Endothelial cell of umbilical vein (primary cell): ENCODE results near the gene MIEN1. TPM values are rescaled to one million over a fixed set of nuclear protein-coding genes. Genes with fewer than 3 reads are reported as not detected.

Source experiments
- BruUV-seq: library from RNA; stranded (reverse); fragments of 400-500 nt; replicated peaks from 2 replicates; lab custom pipeline; 2021; lab: Mats Ljungman, UMichigan
- CTCF ChIA-PET: fragments of 300-600, 350-600 bp; sonication (Branson Sonifier 250); formaldehyde crosslinking; loops from one replicate; lab custom pipeline; 2021; ENCODE audit warnings: antibody characterized with exemption, inconsistent platforms; lab: Charles Lee
- POLR2A ChIA-PET: fragments of 300-600, 350-600 bp; sonication (Branson Sonifier 250); formaldehyde crosslinking; loops from one replicate; lab custom pipeline; 2021; ENCODE audit warnings: antibody characterized with exemption, inconsistent platforms; lab: Charles Lee
- DNase-seq: peaks from one replicate; pipeline ENCODE4 v3.0.0-alpha.2; 2011; ENCODE audit warnings: low read depth, low spot score
- FAIRE-seq: peaks from 2 replicates; lab custom pipeline; 2011; peaks lifted over from hg19 to GRCh38; lab: Jason Lieb, UNC
- H2AFZ ChIP-seq: 2 replicates; pipeline ENCODE4 v1.6.0; 2012; ENCODE audit warnings: low read depth, low read length, control low read depth, inconsistent platforms
- H3K27ac ChIP-seq: 2 replicates; pipeline ENCODE4 v1.5.1; 2011; ENCODE audit warnings: low read depth, mild to moderate bottlenecking, control low read depth, low read length, moderate library complexity; ENCODE audit not compliant: insufficient read depth
- H3K27me3 ChIP-seq, 2 experiments: 2 replicates each; pipeline versions ENCODE4 v1.6.0 to v1.6.1; 2011; ENCODE audit warnings: low read length in 2 of 2, mixed read lengths in 1 of 2; ENCODE audit not compliant: control insufficient read depth in 2 of 2, insufficient read depth in 2 of 2
- H3K36me3 ChIP-seq, 2 experiments: 2 replicates in 1 of 2; 3 replicates in 1 of 2; pipeline ENCODE4 v1.5.1; 2011; ENCODE audit warnings: low read length in 2 of 2, mild to moderate bottlenecking in 1 of 2, moderate library complexity in 1 of 2; ENCODE audit not compliant: control insufficient read depth in 2 of 2, insufficient read depth in 2 of 2; ENCODE audit errors: extremely low read depth in 1 of 2
- H3K4me1 ChIP-seq: 3 replicates; pipeline ENCODE4 v1.5.1; 2011; ENCODE audit warnings: mild to moderate bottlenecking, low read length; ENCODE audit not compliant: control insufficient read depth, insufficient read depth; ENCODE audit errors: extremely low read depth
- H3K4me2 ChIP-seq: 2 replicates; pipeline ENCODE4 v1.6.1; 2011; ENCODE audit warnings: low read length, control low read depth, mixed read lengths; ENCODE audit not compliant: insufficient read depth
- H3K4me3 ChIP-seq, 3 experiments: fragments of 200-600 bp in 1 of 3; sonication (generic), shearing (Covaris generic) in 1 of 3; replicated peaks in 1 of 3; 2 replicates each; pipeline ENCODE4 v1.5.1; 2011 to 2016; ENCODE audit warnings: control low read depth in 3 of 3, low read length in 3 of 3, mild to moderate bottlenecking in 2 of 3, inconsistent platforms in 1 of 3, low read depth in 1 of 3, moderate library complexity in 1 of 3; ENCODE audit not compliant: insufficient read depth in 1 of 3
- H3K79me2 ChIP-seq: 2 replicates; pipeline ENCODE4 v1.6.0; 2012; ENCODE audit warnings: low read length, inconsistent platforms; ENCODE audit not compliant: control insufficient read depth, insufficient read depth
- H3K9ac ChIP-seq: replicated peaks from 2 replicates; pipeline ENCODE3; 2011; ENCODE audit warnings: low read length, control low read depth; ENCODE audit not compliant: insufficient read depth; ENCODE audit errors: extremely low read depth
- H3K9me1 ChIP-seq: replicated peaks from 3 replicates; pipeline ENCODE4 v1.6.0; 2011; ENCODE audit warnings: mild to moderate bottlenecking, low read length; ENCODE audit not compliant: control insufficient read depth, insufficient read depth; ENCODE audit errors: extremely low read depth
- H3K9me3 ChIP-seq: replicated peaks from 2 replicates; pipeline ENCODE4 v1.5.1; 2012; ENCODE audit warnings: low read length, inconsistent platforms; ENCODE audit not compliant: control insufficient read depth, insufficient read depth
- H4K20me1 ChIP-seq: replicated peaks from 2 replicates; pipeline ENCODE3; 2011; ENCODE audit warnings: mild to moderate bottlenecking, low read length; ENCODE audit not compliant: control insufficient read depth, insufficient read depth; ENCODE audit errors: extremely low read depth
- EZH2 ChIP-seq: IDR thresholded peaks from 2 replicates; pipeline ENCODE4 v1.6.1; 2012; ENCODE audit warnings: borderline replicate concordance, low read depth, mild to moderate bottlenecking, moderate library complexity, low read length, inconsistent platforms; ENCODE audit not compliant: severe bottlenecking
- FOS ChIP-seq: IDR thresholded peaks from 2 replicates; pipeline ENCODE4 v1.6.1; 2011; ENCODE audit warnings: mild to moderate bottlenecking, low read length, moderate library complexity, borderline replicate concordance; ENCODE audit not compliant: insufficient read depth
- GATA2 ChIP-seq: IDR thresholded peaks from 2 replicates; pipeline ENCODE4 v1.7.0; 2011; ENCODE audit warnings: low read depth, mild to moderate bottlenecking, moderate library complexity, mixed read lengths, low read length; ENCODE audit not compliant: insufficient read length, insufficient read depth
- JUN ChIP-seq: IDR thresholded peaks from 2 replicates; pipeline ENCODE4 v1.6.1; 2011; ENCODE audit warnings: borderline replicate concordance, low read depth; ENCODE audit not compliant: insufficient read length, insufficient read depth
- MYC ChIP-seq: IDR thresholded peaks from one replicate; pipeline ENCODE4 v1.6.1; 2011; ENCODE audit warnings: mild to moderate bottlenecking, low read depth, low read length
- POLR2A ChIP-seq: IDR thresholded peaks from 2 replicates; pipeline ENCODE4 v1.6.1; 2012; ENCODE audit warnings: low read depth, mild to moderate bottlenecking, control low read depth, low read length
- POLR2AphosphoS5 ChIP-seq: IDR thresholded peaks from 2 replicates; pipeline ENCODE4 v1.6.1; 2012; ENCODE audit warnings: low read depth, mild to moderate bottlenecking, control low read depth, low read length, moderate library complexity; ENCODE audit not compliant: insufficient read depth
- dilution Hi-C: fragments of 300-500 bp; cut with MboI; formaldehyde crosslinking; loops from one replicate; pipeline ENCODE4 v1.15.0; 2019; ENCODE audit warnings: low sequenced_read_pairs; ENCODE audit not compliant: extremely low pct_ligation_motif_present
- intact Hi-C: fragments of 100-400 bp; cut with micrococcal nuclease; formaldehyde crosslinking; loops from one replicate; pipeline ENCODE4 v1.10.0; 2022
- polyA plus RNA-seq, 4 experiments: library from polyadenylated mRNA; depleted of rRNA in 3 of 4; stranded (reverse) in 3 of 4; unstranded in 1 of 4; fragments of >200 nt; gene quantifications; 2 replicates each; pipeline versions ENCODE4 v1.2.1 to v1.2.3, GENCODE V29; 2011 to 2012; ENCODE audit warnings: missing spikeins in 1 of 4
- total RNA-seq: library from RNA; stranded (reverse); gene quantifications from 2 replicates; pipeline ENCODE4 v1.2.3, GENCODE V29; 2021
- TF ChIP-seq, protein P1 (sequence below), 2 donors: IDR thresholded peaks; 1 replicate in 1 of 2; 2 replicates in 1 of 2; pipeline ENCODE4 v1.5.1; 2011; ENCODE audit warnings: low read length in 2 of 2, mild to moderate bottlenecking in 2 of 2, moderate library complexity in 2 of 2, control low read depth in 1 of 2, inconsistent platforms in 1 of 2, low read depth in 1 of 2; ENCODE audit not compliant: insufficient read depth in 1 of 2; ENCODE audit errors: extremely low read depth in 1 of 2
- TF ChIP-seq, protein P2 (sequence below): IDR thresholded peaks from 2 replicates; pipeline ENCODE4 v1.6.1; 2011; ENCODE audit not compliant: insufficient read depth, insufficient read length

MIEN1 gene
- total and polyA plus RNA-seq, 2 donors (not counting 3 experiments of a cell fraction or from before 2014, with no cell fraction given), result 42.4 to 74.5 TPM

DNA sequence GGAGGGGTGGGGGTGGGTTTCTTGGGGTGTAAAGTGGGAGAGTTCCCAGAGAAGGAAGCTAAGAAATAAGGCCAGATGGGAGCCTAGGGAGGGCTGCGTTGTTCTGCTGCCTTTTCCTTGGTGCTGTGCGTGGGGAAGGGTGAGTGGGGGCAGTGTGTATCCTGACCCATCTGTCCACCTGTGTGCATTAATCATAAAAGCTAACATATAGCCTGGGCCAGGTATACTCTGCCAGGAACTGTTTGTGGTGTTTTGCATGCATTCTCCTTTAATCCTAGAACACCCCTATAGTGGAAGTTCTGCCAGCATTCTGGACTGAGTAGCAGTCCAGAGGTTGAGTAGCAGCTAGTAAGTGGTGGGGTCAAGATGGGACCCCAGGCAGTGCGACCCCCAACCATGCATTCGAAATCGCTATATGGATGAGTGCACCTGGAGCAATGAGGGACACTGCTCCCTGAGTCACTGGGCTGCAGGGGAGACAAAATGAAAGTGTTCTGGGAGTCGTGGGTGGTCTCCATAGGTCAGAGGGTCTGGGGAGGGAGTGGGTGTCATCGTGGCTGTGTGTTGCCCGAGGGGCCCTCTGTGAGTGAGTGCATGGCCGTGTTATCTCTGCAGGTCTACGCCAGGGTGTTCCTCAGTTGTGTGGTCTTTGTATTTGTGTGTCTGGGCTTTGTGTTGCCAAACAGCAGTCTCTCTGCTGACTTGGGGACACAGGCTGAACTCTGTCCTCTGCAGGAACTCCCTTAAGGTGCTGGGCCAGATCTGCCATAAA lies 29.1 kb downstream of the MIEN1 start:
- H3K9me1 ChIP-seq, result no peaks in the 10 kb centered on the region
- no peaks in the 10 kb centered on the region for H3K36me3 ChIP-seq
- CTCF ChIA-PET, result interaction anchor here (2.0 to 2.3 kb wide), 2 partner anchors 13 to 79 kb away, joined by 8 to 20 read pairs; partner anchors contain the start of gene PGAP3
- no peak for DNase-seq
- H2AFZ ChIP-seq, result no peak overlapping the region
- no peak overlapping the region for H3K27ac ChIP-seq
- POLR2A ChIA-PET, result interaction anchor here (0.6 kb wide), 1 partner anchor 251 kb away, joined by 3 read pairs; no protein-coding TSS in a partner anchor
- no peaks in the 10 kb centered on the region for H3K4me1 ChIP-seq
- TF ChIP-seq POLR2AphosphoS5 (no peak), MYC (no peak), FOS (no peak), POLR2A (no peak), EZH2 (no peak), JUN (no peak), GATA2 (no peak)
- TF ChIP-seq, protein P1, sequence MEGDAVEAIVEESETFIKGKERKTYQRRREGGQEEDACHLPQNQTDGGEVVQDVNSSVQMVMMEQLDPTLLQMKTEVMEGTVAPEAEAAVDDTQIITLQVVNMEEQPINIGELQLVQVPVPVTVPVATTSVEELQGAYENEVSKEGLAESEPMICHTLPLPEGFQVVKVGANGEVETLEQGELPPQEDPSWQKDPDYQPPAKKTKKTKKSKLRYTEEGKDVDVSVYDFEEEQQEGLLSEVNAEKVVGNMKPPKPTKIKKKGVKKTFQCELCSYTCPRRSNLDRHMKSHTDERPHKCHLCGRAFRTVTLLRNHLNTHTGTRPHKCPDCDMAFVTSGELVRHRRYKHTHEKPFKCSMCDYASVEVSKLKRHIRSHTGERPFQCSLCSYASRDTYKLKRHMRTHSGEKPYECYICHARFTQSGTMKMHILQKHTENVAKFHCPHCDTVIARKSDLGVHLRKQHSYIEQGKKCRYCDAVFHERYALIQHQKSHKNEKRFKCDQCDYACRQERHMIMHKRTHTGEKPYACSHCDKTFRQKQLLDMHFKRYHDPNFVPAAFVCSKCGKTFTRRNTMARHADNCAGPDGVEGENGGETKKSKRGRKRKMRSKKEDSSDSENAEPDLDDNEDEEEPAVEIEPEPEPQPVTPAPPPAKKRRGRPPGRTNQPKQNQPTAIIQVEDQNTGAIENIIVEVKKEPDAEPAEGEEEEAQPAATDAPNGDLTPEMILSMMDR (IDR thresholded peaks at IDR 0.05; ENCODE audit: extremely low read depth in 1 of 2, insufficient read depth in 1 of 2, low read depth in 1 of 2, low read length in 2 of 2), result no peak
- TF ChIP-seq, protein P2, sequence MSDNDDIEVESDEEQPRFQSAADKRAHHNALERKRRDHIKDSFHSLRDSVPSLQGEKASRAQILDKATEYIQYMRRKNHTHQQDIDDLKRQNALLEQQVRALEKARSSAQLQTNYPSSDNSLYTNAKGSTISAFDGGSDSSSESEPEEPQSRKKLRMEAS, result no peak
- H3K9me3 ChIP-seq, result no peaks in the 10 kb centered on the region
- no TSS peak for BruUV-seq
- H4K20me1 ChIP-seq, result no peaks in the 10 kb centered on the region
- peaks cover 0 to 2% of the 10 kb centered on the region in 2 experiments for H3K27me3 ChIP-seq
- no peak for FAIRE-seq
- H3K4me2 ChIP-seq, result peak overlapping the region; percentile 19
- intact Hi-C loops, result no loop called here
- H3K79me2 ChIP-seq, result no peaks in the 10 kb centered on the region
- H3K9ac ChIP-seq, result no peak overlapping the region
- H3K4me3 ChIP-seq, result peak overlapping the region in 1 of 3 experiments; percentile 44
- dilution Hi-C loops, result no loop called here
